Activated CD4-positive, alpha-beta T cell treated with anti-CD3 and anti-CD28 coated beads, Interleukin-2, amount 10 ng/mL, durations not matched to agents 24 days and 14 days (primary cell): Measurements from ENCODE around the gene DCAF11. TPM values are rescaled to one million over a fixed set of nuclear protein-coding genes. Genes with fewer than 3 reads are reported as not detected.

ENCODE experiments used
- DNase-seq: peaks from one replicate; pipeline ENCODE4 v3.0.0; 2022
- H3K27ac Mint-ChIP-seq: one replicate; pipeline ENCODE4 v1.8.0; 2022; ENCODE audit warnings: mild to moderate bottlenecking, mixed read lengths
- H3K27me3 Mint-ChIP-seq: one replicate; pipeline ENCODE4 v1.8.0; 2022; ENCODE audit warnings: mixed read lengths
- H3K36me3 Mint-ChIP-seq: one replicate; pipeline ENCODE4 v1.8.0; 2022; ENCODE audit warnings: low read depth, mild to moderate bottlenecking, mixed read lengths
- H3K4me1 Mint-ChIP-seq: one replicate; pipeline ENCODE4 v1.8.0; 2021; ENCODE audit warnings: mixed read lengths
- H3K4me3 Mint-ChIP-seq: one replicate; pipeline ENCODE4 v1.8.0; 2022; ENCODE audit warnings: mild to moderate bottlenecking, moderate library complexity, mixed read lengths
- H3K9me3 Mint-ChIP-seq: one replicate; pipeline ENCODE4 v1.8.0; 2021; ENCODE audit warnings: mixed read lengths
- intact Hi-C: fragments of 100-400 bp; cut with micrococcal nuclease; formaldehyde crosslinking; loops from one replicate; pipeline ENCODE4 v1.15.1; 2023
- total RNA-seq: library from RNA; stranded (reverse); gene quantifications from 2 replicates; pipeline ENCODE4 v1.2.3, GENCODE V29; 2022

DCAF11 gene
- total RNA-seq, 1 donor from 2014 or later, result 55.8 TPM

GRCh38 chr14:24084440-24084839 lies 30.1 kb upstream of the DCAF11 start:
- Mint-ChIP-seq H3K4me3 (no peak overlapping the region), H3K9me3 (no peaks in the 10 kb centered on the region), H3K36me3 (no peaks in the 10 kb centered on the region), H3K27me3 (peaks cover 6% of the 10 kb centered on the region), H3K4me1 (peaks cover 16% of the 10 kb centered on the region), H3K27ac (no peak overlapping the region)
- intact Hi-C loops, result no loop called here
- DNase-seq, result no peak

- H3K27me3 Mint-ChIP-seq, result peaks cover 6% of the 10 kb centered on the region
- no peak overlapping the region for H3K4me3 Mint-ChIP-seq
- H3K27ac Mint-ChIP-seq, result no peak overlapping the region
- peaks cover 13% of the 10 kb centered on the region for H3K4me1 Mint-ChIP-seq
- no peak for DNase-seq
- intact Hi-C loops, result no loop called here
- H3K36me3 Mint-ChIP-seq, result no peaks in the 10 kb centered on the region
- H3K9me3 Mint-ChIP-seq, result no peaks in the 10 kb centered on the region
Measured at GRCh38 chr14:24085215-24085614, 29.4 kb upstream of the DCAF11 start.

- Mint-ChIP-seq H3K27me3 (peaks cover 6% of the 10 kb centered on the region), H3K27ac (no peak overlapping the region), H3K4me3 (no peak overlapping the region), H3K9me3 (no peaks in the 10 kb centered on the region), H3K36me3 (no peaks in the 10 kb centered on the region), H3K4me1 (peaks cover 11% of the 10 kb centered on the region)
- DNase-seq, result no peak
- intact Hi-C loops, result no loop called here
Measured at GRCh38 chr14:24086193-24086955, 28.2 kb upstream of the DCAF11 start.

DNA sequence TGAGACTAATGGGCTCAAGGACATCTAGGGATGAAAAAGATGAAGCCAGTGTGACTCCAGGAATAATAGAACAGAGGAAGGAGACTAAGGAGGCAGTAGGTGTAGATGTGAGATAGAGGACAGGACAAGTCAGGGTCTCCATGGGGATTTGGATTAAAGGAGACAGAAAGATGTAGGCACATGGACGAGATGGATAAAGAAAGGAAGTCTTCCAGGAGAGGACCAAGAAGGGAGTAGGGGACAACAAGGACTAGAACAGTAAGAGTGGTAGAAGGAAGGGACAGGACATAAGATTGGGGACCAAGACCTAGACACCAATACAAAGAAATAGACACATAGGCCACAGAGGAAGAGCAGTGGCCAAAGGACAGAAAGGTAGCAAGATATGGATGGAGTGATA lies 27.6 kb upstream of the DCAF11 start:
- peaks cover 3% of the 10 kb centered on the region for H3K27me3 Mint-ChIP-seq
- H3K4me1 Mint-ChIP-seq, result peaks cover 8% of the 10 kb centered on the region
- intact Hi-C loops, result no loop called here
- no peaks in the 10 kb centered on the region for H3K36me3 Mint-ChIP-seq
- no peak overlapping the region for H3K27ac Mint-ChIP-seq
- no peaks in the 10 kb centered on the region for H3K9me3 Mint-ChIP-seq
- H3K4me3 Mint-ChIP-seq, result no peak overlapping the region
- DNase-seq, result no peak

DNA sequence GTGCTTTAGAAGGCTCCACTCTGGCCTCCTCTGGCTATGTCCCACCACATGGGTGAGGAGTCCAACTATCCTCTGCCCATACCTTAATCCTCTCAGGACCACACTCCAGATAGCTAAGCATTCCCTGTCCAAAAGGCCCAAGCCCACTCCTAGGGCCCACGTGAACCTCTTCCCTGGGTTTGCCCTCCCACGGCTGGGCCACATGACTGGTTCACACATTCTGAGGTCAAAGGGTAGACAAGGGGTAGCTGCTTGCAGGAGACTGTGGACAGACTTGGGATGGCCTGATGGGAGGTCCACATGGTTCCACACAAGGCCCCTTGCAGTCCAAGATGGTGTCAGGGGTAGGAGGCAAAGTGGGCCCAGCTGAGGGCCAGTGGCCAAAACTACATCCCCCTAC lies 26.5 kb upstream of the DCAF11 start:
- Mint-ChIP-seq H3K27me3 (no peaks in the 10 kb centered on the region), H3K4me3 (no peak overlapping the region), H3K9me3 (no peaks in the 10 kb centered on the region), H3K36me3 (no peaks in the 10 kb centered on the region), H3K4me1 (peaks cover 13% of the 10 kb centered on the region), H3K27ac (no peak overlapping the region)
- intact Hi-C loops, result no loop called here
- DNase-seq, result no peak

DNA sequence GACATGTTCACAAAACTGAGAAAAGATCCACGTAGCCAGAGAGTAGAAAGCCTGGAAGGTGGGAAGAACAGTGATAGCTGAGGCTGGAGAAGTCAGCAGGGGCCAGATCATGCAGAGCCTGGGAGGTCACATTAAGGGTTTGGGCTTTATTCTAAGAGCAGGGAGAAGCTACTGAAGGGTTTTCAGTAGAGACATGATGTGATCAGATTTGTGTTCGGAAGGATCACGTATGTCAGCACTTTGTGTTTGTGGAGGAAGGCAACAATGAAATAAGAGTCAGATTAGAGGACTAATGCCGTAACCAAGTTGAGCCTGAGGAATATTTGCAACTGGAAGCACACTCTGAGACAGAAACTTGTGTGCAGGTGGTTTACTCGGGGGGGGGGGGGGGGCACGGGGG lies 24.7 kb upstream of the DCAF11 start:
- intact Hi-C loops, result loop anchor here (1.0 to 5.0 kb wide), 4 partner anchors 32 to 103 kb away; partner anchors contain the start of gene DHRS4L2
- Mint-ChIP-seq H3K4me1 (peaks cover 19% of the 10 kb centered on the region), H3K27me3 (no peaks in the 10 kb centered on the region), H3K4me3 (no peak overlapping the region), H3K27ac (no peak overlapping the region), H3K36me3 (peaks cover under 1% of the 10 kb centered on the region), H3K9me3 (no peaks in the 10 kb centered on the region)
- DNase-seq, result no peak

DNA sequence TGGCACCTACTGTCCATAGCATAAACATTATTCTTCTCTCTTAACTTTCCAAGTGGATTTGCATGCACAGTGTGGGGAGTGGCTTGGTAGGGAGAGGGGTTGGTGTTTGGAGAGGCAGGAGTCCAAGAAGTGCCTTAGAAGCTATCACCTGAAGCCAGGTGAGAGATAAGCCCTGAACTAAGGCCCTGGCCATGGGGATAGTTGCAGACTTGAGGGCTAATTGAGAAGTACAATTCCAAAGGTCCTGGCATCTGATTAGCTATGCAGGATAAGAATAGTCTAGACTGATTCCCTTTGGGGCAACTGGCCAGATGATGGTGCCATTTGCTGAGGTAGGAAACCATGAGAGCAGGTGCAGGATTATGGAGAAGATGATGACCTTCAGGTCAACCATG lies 22.5 kb upstream of the DCAF11 start:
- Mint-ChIP-seq H3K4me3 (peak overlapping the region; percentile 12), H3K27ac (peak overlapping the region; percentile 34), H3K27me3 (no peaks in the 10 kb centered on the region), H3K9me3 (no peaks in the 10 kb centered on the region), H3K36me3 (peaks cover 16% of the 10 kb centered on the region), H3K4me1 (peaks cover 34% of the 10 kb centered on the region)
- DNase-seq, result no peak
- intact Hi-C loops, result loop anchor here (5.0 kb wide), 1 partner anchor 105 kb away; the partner anchor contains the start of gene DHRS4L2

GRCh38 chr14:24092505-24093206 lies 21.9 kb upstream of the DCAF11 start:
- H3K36me3 Mint-ChIP-seq, result peaks cover 16% of the 10 kb centered on the region
- peak overlapping the region; percentile 94 for H3K27ac Mint-ChIP-seq
- no peaks in the 10 kb centered on the region for H3K9me3 Mint-ChIP-seq
- DNase-seq, result no peak
- intact Hi-C loops, result loop anchor here (5.0 kb wide), 1 partner anchor 105 kb away; the partner anchor contains the start of gene DHRS4L2
- H3K4me3 Mint-ChIP-seq, result peak overlapping the region; percentile 94
- H3K4me1 Mint-ChIP-seq, result peaks cover 34% of the 10 kb centered on the region
- no peaks in the 10 kb centered on the region for H3K27me3 Mint-ChIP-seq

- DNase-seq, result no peak
- Mint-ChIP-seq H3K36me3 (peaks cover 20% of the 10 kb centered on the region), H3K27me3 (no peaks in the 10 kb centered on the region), H3K4me1 (peaks cover 34% of the 10 kb centered on the region), H3K9me3 (no peaks in the 10 kb centered on the region), H3K4me3 (peak overlapping the region; percentile 94), H3K27ac (peak overlapping the region; percentile 94)
- intact Hi-C loops, result loop anchor here (5.0 kb wide), 1 partner anchor 106 kb away; the partner anchor contains the start of gene DHRS4L2
Measured at GRCh38 chr14:24093207-24093900, 21.2 kb upstream of the DCAF11 start.

GRCh38 chr14:24093901-24094840 lies 20.4 kb upstream of the DCAF11 start, which contains the start of gene PCK2:
PCK2 (plus strand) TSS chr14:24094311; CDS start chr14:24094406, 95 bp downstream.
- peaks cover 22% of the 10 kb centered on the region for H3K36me3 Mint-ChIP-seq
- H3K27ac Mint-ChIP-seq, result peak within 1 kb of the TSS; percentile 94
- peak; percentile 93 for DNase-seq
- intact Hi-C loops, result loop anchor here (1.0 to 5.0 kb wide), 5 partner anchors 13 to 107 kb away; partner anchors contain the start of genes DCAF11, DHRS4L2, NRL and PSME2
- H3K27me3 Mint-ChIP-seq, result no peaks in the 10 kb centered on the region
- H3K9me3 Mint-ChIP-seq, result no peaks in the 10 kb centered on the region
- H3K4me1 Mint-ChIP-seq, result peaks cover 34% of the 10 kb centered on the region
- peak within 1 kb of the TSS; percentile 94 for H3K4me3 Mint-ChIP-seq

DNA sequence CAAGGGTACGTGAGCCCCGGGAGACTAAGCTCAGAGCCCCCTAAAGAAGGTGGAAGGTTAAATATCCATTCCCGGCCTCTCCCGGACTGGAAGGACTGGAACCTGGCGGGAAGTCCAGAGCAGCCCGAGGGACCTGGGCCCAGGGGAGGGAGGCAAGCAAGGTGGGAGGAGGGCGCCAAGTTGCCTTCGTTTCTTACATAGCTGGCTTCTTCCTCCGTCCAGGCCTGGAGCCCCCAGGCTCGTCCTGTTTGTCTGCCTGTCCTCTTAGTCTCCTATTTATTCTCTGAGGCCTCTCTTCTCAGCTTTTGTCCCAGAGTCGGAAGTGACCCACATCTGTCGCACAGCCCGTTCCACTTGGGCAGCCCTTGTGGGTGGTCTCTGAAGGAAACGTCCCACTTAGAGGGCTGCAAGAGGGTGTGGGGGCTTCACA lies 19.7 kb upstream of the DCAF11 start:
- Mint-ChIP-seq H3K4me1 (peaks cover 34% of the 10 kb centered on the region), H3K4me3 (peak overlapping the region; percentile 94), H3K36me3 (peaks cover 27% of the 10 kb centered on the region), H3K9me3 (no peaks in the 10 kb centered on the region), H3K27me3 (no peaks in the 10 kb centered on the region), H3K27ac (peak overlapping the region; percentile 94)
- peak; percentile 72 for DNase-seq
- intact Hi-C loops, result loop anchor here (1.0 to 5.0 kb wide), 7 partner anchors 14 to 108 kb away; partner anchors contain the start of genes DCAF11, DHRS4L2, IRF9 and NRL

- Mint-ChIP-seq H3K27me3 (no peaks in the 10 kb centered on the region), H3K27ac (peak overlapping the region; percentile 94), H3K4me3 (peak overlapping the region; percentile 94), H3K36me3 (peaks cover 32% of the 10 kb centered on the region), H3K9me3 (no peaks in the 10 kb centered on the region), H3K4me1 (peaks cover 32% of the 10 kb centered on the region)
- DNase-seq, result peak; percentile 84
- intact Hi-C loops, result loop anchor here (1.0 to 2.0 kb wide), 3 partner anchors 14 to 66 kb away; partner anchors contain the start of genes IRF9, PSME2 and RNF31
Measured at GRCh38 chr14:24095271-24096068, 19.1 kb upstream of the DCAF11 start.
